BJ (cell line): Measurements from ENCODE around the gene PCK2. TPM values are rescaled to one million over a fixed set of nuclear protein-coding genes. Genes with fewer than 3 reads are reported as not detected.

Experiments
- CTCF ChIA-PET: fragments of 350-600 bp; formaldehyde crosslinking; extraction: SDS; loops from one replicate; lab custom pipeline; 2021; ENCODE audit warnings: antibody characterized with exemption, inconsistent platforms; lab: Yijun Ruan, JAX
- POLR2A ChIA-PET: fragments of 300-600 bp; sonication (Branson Sonifier 250); formaldehyde crosslinking; extraction: SDS; loops from one replicate; lab custom pipeline; 2021; ENCODE audit warnings: antibody characterized with exemption; lab: Charles Lee
- DNase-seq: peaks from one replicate; pipeline ENCODE4 v3.0.0-alpha.2; 2011; ENCODE audit warnings: low read depth
- H3K27me3 ChIP-seq: 2 replicates; pipeline ENCODE4 v1.6.0; 2011; ENCODE audit warnings: low read length; ENCODE audit not compliant: control insufficient read depth, insufficient read depth
- H3K36me3 ChIP-seq: 2 replicates; pipeline ENCODE4 v1.5.1; 2011; ENCODE audit warnings: low read length; ENCODE audit not compliant: control insufficient read depth, insufficient read depth
- H3K4me3 ChIP-seq: 2 replicates; pipeline ENCODE4 v1.5.1; 2011; ENCODE audit warnings: low read depth, mild to moderate bottlenecking, control low read depth, low read length
- CTCF ChIP-seq: IDR thresholded peaks from 2 replicates; pipeline ENCODE4 v1.5.1; 2011; ENCODE audit warnings: low read depth, mild to moderate bottlenecking, control low read depth, inconsistent platforms, low read length, moderate library complexity; ENCODE audit not compliant: insufficient read depth
- polyA plus RNA-seq: library from polyadenylated mRNA; depleted of rRNA; stranded (reverse); fragments of >200 nt; gene quantifications from 2 replicates; pipeline ENCODE4 v1.2.3, GENCODE V29; 2011

PCK2 gene
- polyA plus RNA-seq, 1 experiment = 227 TPM

- H3K36me3 ChIP-seq = no peaks in the 10 kb centered on the region
- peak; percentile 86 for TF ChIP-seq CTCF
- POLR2A ChIA-PET = interaction anchor here (0.6 kb wide), 1 partner anchor 48 kb away, joined by 3 read pairs; no protein-coding TSS in a partner anchor
- DNase-seq = no peak
- H3K4me3 ChIP-seq = no peak overlapping the region
- H3K27me3 ChIP-seq = peaks cover 10% of the 10 kb centered on the region
- CTCF ChIA-PET = interaction anchor here (0.7 to 10.8 kb wide), 32 partner anchors 8 to 377 kb away, joined by 3 to 200 read pairs (median 6); partner anchors contain the start of genes CIDEB, CPNE6, DCAF11 and DHRS1
Measured at GRCh38 chr14:24058260-24058950, 35.7 kb upstream of the PCK2 start.

DNA sequence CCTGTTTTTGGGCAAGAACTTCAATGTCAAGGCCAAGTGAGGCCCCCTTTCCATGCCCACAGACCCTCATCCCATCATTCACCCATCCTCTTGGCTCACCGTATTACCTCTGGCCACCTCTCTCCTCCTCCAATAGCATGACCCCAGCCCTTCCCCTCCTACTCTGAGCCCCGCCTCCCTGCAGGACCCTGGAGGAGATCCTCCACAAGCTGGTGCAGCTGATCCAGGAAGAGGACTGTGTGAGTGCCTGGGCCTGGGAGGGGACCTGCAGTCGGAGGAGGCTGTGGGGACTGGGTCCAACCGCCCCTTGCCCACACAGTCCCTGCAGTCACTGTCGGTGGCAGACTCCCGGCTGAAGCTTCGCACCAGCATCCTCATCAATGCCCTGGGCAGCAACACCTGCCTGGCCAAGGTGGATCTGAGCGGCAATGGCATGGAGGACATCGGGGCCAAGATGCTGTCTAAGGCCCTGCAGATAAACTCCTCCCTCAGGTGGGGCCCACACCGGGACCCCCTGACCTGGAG lies 35.1 kb upstream of the PCK2 start:
- DNase-seq = no peak
- H3K4me3 ChIP-seq = no peak overlapping the region
- CTCF ChIA-PET = interaction anchor here (0.7 to 10.8 kb wide), 25 partner anchors 9 to 377 kb away, joined by 3 to 200 read pairs (median 7); partner anchors contain the start of genes CPNE6, DCAF11, IRF9 and NRL
- peaks cover 10% of the 10 kb centered on the region for H3K27me3 ChIP-seq
- no peak for TF ChIP-seq CTCF
- POLR2A ChIA-PET = no interaction called here
- no peaks in the 10 kb centered on the region for H3K36me3 ChIP-seq

GRCh38 chr14:24059841-24060388 lies 34.2 kb upstream of the PCK2 start:
- H3K4me3 ChIP-seq = no peak overlapping the region
- H3K36me3 ChIP-seq = no peaks in the 10 kb centered on the region
- CTCF ChIA-PET = interaction anchor here (1.7 to 10.8 kb wide), 6 partner anchors 9 to 49 kb away, joined by 4 to 200 read pairs (median 24); partner anchors contain the start of genes CPNE6 and PCK2
- POLR2A ChIA-PET = no interaction called here
- H3K27me3 ChIP-seq = peaks cover 6% of the 10 kb centered on the region
- no peak for TF ChIP-seq CTCF
- DNase-seq = no peak

DNA sequence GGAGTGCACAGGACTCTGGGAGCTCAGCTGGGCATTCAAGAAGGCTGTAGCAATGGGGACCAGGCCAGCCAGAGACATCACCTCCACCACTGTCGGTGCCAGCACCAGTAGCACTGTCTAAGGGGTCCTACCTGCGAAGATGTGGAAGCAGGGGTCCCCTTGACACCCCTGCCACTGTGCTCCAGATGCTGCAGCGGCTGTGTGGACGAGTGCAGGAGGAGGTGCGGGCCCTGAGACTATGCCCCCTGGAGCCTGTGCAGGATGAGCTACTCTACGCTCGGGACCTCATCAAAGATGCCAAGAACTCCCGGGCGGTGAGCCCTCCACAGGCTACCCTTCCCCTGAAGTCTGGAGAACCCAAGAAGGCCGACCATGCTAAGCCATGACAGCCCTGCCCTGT lies 33.7 kb upstream of the PCK2 start:
- Histone ChIP-seq H3K36me3 (no peaks in the 10 kb centered on the region), H3K4me3 (no peak overlapping the region), H3K27me3 (peaks cover 8% of the 10 kb centered on the region)
- CTCF ChIA-PET = interaction anchor here (0.6 to 10.8 kb wide), 6 partner anchors 20 to 163 kb away, joined by 3 to 200 read pairs (median 10); partner anchors contain the start of gene PCK2
- POLR2A ChIA-PET = no interaction called here
- DNase-seq = no peak
- no peak for TF ChIP-seq CTCF
